Stimulated activated CD4-positive, alpha-beta T cell treated with anti-CD3 and anti-CD28 coated beads, Interleukin-1b, Interleukin-23, amount 100 ng/mL, for 24 hours (primary cell): ENCODE measurements around the gene PCNX3.

Source experiments
- DNase-seq, 4 experiments: peaks; one replicate each; pipeline ENCODE4 v3.0.0-alpha.2; 2020; ENCODE audit warnings: low read depth in 4 of 4, low spot score in 1 of 4

Gene PCNX3

GRCh38 chr11:65615229-65615949 is at the start of gene PCNX3:
TSS of gene PCNX3 (plus strand) at chr11:65615776. CDS start at chr11:65616312, 536 bp downstream.
- peak; percentile 99 to 100 (median 100) for DNase-seq

- peak in 1 of 4 experiments; percentile 55 for DNase-seq
Observed at GRCh38 chr11:65569164-65569972, 46.2 kb upstream of the PCNX3 start.

GRCh38 chr11:65569973-65570918 is 45.3 kb upstream of the PCNX3 start, which contains the start of gene ZNRD2:
TSS of gene ZNRD2 (plus strand) at chr11:65570477. CDS start at chr11:65570492, 15 bp downstream.
- peak; percentile 92 to 99 (median 96) for DNase-seq

GRCh38 chr11:65571420-65571819 is 44.2 kb upstream of the PCNX3 start:
- no peak for DNase-seq

GRCh38 chr11:65571940-65572339 is 43.6 kb upstream of the PCNX3 start:
- DNase-seq, result no peak

GRCh38 chr11:65572356-65573051 is 43.1 kb upstream of the PCNX3 start, which contains the start of gene FAM89B:
TSS of gene FAM89B (plus strand) at chr11:65572538. CDS start at chr11:65572670, 132 bp downstream.
- DNase-seq, result peak in 3 of 4 experiments; percentile 71 to 87 (median 78)

- no peak for DNase-seq
Observed at GRCh38 chr11:65573391-65574079, 42.0 kb upstream of the PCNX3 start.

GRCh38 chr11:65574109-65574810 is 41.3 kb upstream of the PCNX3 start:
- DNase-seq, result peak; percentile 59 to 93 (median 72)

- DNase-seq, result no peak
Observed at GRCh38 chr11:65574811-65575567, 40.6 kb upstream of the PCNX3 start.

GRCh38 chr11:65575568-65576231 is 39.9 kb upstream of the PCNX3 start, which contains the start of gene EHBP1L1:
TSS of gene EHBP1L1 (plus strand) at chr11:65576053. CDS start at chr11:65576303, 250 bp downstream.
- peak in 3 of 4 experiments; percentile 43 to 73 (median 49) for DNase-seq

- DNase-seq, result no peak
Observed at GRCh38 chr11:65576232-65576866, 39.2 kb upstream of the PCNX3 start.

- no peak for DNase-seq
Observed at GRCh38 chr11:65576867-65577755, 38.5 kb upstream of the PCNX3 start.

GRCh38 chr11:65577756-65578109 is 37.8 kb upstream of the PCNX3 start:
- no peak for DNase-seq

- DNase-seq, result no peak
Observed at GRCh38 chr11:65578134-65578533, 37.4 kb upstream of the PCNX3 start.

- no peak for DNase-seq
Observed at GRCh38 chr11:65578667-65579066, 36.9 kb upstream of the PCNX3 start.

- DNase-seq, result no peak
Observed at GRCh38 chr11:65579291-65579690, 36.3 kb upstream of the PCNX3 start.
